ENCODE data around the gene CDH22.

Gene CDH22

DNA sequence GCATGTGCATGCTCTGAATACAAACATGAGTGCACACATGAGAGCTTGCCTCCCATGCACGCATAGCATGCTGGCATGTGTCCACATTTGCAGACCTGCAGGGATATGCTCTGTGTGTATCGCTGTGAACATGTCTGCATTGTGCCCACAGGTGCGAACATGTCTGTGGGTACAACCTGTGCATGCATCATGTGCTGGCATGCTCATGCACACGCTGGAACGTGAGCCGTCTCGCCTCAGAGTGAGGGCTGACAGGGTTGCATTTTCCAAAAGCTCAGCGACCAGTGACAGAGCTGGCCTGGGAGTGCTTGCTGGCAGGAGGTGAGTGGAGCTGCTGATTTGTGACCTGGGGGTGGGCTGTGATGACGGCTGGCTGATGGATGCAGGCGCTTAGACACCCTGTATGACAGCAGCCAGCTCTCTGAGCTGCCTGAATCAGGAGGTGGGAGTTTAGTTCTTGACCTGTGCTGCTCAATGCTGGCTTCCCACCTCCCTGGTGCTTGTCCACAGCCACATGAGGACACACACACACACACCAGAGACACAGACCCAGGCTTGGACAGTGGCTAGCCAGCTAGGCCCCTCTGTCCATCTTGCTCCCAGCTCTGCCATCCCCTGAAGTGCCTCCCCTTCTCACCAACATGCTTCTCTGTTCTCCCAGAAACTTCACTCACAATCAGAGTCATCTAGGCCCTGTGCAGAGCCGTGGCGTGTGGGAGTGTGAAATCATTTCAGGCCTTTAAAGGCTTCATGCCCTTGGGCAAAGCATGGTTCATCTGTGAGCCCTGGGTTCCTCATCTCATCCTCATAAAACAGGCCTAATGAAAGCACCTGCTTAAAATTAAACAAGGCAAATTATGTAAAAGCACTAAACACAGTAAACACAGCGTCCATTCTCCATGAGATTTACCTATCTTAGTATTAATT, 138.8 kb downstream of the CDH22 start:
- no peak for DNase-seq

DNA sequence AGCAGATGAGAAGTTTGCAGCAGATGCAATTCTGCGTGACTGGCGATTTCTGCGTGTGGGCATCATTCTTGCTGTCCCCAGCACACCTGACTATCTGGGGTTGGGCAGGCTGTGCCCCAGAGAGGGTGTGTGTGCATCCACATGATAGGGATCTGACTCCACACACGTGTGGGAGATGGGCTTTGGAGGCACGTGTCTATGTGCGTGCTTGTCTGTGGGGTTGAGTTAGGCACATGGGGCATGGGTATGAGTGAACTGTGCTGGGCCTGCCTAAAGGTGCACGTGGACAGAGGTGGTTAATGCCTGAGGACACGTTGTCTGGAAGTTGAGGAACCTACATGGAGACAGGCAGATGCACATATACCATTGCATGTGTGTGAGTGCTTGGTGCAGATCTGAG, 139.9 kb downstream of the CDH22 start:
- DNase-seq = no peak

DNA sequence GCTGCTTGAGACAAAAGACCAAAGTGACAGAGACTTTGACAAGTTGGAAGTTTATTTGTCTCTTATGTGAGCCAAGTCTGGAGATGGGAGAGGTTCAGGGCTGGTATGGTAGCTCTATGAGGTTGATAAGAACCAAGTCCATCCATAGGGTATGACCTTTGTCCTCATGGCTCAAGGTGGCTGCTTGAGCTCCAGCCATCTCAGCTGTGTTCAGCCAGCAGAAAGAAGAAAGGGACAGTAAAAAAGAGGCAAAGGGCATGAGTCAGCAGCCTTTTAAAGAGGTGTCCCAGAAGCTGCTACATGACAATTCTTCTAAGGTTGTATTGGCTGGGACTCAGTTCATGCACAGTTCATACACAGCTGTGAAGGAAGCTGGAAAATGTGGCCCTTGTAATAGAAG, 141.2 kb downstream of the CDH22 start:
- no peak for DNase-seq

DNA sequence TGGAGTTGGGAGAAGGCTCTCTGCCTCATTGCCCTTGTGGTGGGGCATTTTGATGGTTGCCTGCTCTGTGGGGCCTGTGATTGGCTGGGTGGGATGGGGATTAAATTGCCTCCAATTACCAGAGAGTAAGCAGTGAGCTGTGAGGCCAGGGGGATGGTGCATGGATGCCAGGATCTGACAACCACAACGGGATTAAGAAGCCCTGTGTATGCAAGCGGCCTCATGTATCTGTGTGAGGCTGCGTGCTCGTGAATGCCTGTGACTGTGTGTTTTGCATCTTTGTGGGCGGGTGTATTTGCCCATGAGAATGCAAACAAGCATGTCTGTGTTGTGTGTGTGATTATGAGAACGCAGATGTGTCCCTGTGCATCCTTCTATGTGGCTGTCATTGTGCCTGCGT, 144.0 kb downstream of the CDH22 start:
- DNase-seq = no peak

DNA sequence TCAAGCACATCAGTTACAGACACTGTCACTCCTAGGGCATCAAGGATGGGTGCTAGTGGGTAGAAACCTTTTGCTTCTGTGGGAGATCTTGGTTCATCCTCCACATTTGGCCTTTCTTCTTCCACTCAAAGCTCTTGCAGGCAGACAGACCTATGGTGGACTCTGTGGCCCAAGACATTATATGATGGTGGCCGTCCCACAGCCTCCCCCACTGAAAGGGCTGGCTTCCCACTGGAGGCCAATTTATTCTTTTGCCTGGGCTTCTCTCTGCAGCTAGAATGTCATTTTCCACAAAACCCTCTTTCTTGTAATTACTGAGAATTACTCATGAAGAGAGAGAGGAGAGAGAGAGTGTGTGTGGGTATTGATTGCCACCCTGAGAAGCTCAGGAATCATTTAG, 146.4 kb downstream of the CDH22 start:
- DNase-seq = no peak

DNA sequence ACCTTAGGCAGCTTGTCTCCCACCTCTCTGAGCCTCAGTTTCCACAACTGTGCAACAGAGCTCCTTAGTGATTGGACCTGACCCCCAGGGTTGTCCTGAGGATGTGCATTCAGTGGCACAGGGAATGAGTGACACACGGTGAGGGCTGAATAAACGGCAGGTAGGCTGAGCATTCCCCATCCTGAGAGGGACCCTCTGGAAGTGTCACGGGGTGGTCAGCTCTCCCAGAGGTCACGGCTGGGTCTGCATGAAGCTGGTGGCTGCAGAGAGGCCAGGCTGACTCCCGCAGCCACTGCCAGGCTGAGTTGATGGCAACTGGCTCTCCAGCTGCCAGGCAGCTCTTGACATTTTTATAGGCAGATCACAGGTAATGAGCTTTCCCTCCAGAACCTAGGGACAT, 147.6 kb downstream of the CDH22 start:
- DNase-seq = no peak

DNA sequence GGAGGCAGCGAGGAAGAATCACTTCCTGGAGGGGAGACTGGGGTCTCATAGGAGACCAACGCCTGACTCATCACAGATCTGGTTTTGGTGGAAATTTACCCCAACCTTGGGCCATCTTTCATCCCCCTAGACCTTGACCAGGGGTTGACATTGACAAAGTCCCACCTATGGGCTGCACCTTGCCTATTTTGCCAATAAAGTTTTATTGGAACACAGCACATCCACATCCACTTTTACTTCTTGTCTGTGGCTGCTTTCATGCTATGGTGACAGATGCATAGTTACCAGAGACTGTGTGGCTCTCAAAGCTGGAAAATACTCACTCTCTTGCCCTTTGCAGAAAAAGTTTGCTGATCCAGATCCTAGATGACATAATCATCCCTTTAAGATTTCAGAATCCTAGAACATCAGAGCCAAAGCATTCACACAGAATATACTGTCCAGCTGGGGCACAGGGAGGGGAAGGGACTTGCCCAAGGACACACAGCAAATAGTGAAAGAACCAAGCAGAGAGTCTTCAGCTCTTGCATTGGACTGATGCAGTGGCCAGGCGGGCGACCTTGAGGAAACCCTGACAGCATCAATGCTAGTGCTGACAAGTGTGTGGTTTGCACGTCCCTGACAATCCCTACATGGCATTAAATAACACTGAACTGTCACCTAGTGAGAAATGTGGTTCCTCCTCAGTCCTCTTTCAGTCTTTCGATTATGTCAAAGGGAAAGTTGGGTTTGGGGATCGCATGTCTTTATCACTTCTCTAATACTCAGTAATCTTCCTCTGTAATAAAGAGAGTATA, 149.0 kb downstream of the CDH22 start:
- DNase-seq = no peak

DNA sequence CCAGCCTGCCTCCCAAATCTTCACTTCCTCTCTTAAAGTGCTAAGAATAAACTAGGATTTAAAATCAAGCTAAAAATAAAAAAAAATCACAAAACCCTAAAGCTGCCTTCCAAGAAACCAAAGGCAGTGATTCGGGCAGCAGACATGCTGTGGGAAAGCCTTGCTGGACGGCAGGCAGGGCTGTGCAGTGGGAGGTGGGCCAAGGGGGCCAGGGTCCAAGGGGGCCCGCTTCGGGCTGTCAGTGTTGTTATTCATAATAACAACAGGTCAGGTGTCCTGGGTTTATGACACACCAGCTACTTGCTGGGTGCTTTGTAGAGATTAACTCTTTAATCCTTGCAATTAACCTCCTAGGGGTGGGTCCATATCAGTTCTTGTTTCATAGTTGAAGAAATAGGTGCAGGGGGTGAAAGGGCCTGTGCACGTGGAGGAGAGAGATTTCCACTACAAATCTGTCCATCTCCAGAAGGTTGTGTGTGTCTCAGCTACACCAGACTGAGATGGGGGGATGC, 149.8 kb downstream of the CDH22 start:
- no peak for DNase-seq

DNA sequence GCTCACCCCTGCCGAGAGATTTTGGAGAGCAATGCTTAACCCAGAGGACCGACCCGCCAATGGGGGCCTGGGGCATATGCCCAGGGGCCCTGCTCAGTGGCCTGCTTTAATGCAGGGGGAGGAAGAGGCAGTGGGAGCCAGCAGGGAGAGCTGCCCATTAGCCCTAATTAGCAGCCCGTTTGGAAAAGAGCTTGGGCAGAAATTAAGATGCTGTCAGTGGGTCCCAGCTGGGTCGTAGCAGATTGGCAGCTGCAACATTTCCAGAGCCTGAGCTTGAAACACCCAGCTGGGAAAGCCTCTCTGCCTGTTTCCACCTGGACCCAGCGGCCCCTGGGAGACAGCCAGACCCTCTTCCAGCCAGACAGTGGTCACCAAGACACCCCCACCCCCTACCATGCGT, 150.7 kb downstream of the CDH22 start:
- DNase-seq = no peak

DNA sequence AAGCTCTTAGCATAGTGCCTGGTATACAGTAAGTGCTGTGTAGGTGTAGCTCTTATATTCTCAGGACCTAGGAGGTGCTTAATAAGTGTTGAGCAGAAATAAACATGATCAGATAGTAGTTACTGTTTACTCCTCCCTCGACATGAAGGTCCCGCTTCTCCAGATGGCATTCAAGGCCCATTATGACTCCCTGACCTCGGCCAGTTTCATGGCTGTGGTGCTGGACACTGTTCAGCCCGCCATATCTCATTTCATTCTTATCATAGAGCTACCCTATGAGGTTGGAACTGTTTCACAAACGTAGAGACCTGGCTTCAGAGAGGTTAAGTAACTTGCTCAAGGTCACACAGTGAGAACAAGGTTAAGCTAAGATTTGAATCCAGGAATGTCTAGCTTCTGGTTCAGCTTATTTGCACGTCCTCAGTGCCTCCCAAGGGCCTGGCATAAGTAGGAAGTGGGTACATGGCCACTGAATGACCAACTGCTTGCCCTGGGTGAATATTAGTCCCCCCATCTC, 151.2 kb downstream of the CDH22 start:
- no peak for DNase-seq

DNA sequence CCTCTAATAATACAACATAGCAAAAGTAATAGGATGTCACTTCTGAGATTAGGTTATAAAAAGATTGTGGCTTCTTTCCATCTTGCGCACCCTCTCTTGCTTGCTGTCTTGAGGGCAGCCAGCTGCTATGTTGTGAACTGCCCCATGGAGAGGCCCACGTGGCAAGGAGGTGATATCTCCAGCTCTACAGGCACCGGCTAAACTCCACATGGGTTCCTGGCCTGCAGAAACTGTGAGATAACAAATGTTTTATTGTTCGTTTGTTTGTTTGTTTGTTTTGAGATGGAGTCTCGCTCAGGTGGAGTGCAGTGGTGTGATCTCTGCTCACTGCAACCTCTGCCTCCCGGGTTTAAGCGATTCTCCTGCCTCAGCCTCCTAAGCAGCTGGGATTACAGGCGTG, 152.2 kb downstream of the CDH22 start:
- no peak for DNase-seq

DNA sequence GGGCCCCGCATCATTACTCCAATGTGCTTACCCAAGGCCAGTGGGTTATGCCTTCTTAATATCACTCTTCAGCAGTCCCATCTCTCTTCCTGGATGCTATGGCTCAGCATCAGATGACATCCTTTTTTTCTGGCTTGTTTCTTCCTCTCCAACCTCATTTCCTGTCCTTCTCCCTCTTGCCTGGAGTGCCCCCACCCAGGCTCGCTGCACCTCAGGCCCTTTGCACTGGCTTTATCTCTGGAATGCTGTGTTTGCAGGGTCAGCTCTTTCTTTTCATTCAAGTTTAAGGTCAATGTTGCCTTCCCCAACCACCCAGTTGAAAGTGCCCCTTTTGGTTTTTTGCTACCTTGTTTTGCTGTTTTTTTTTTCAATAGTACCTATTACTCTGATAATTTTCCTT, 153.5 kb downstream of the CDH22 start:
- DNase-seq = no peak

DNA sequence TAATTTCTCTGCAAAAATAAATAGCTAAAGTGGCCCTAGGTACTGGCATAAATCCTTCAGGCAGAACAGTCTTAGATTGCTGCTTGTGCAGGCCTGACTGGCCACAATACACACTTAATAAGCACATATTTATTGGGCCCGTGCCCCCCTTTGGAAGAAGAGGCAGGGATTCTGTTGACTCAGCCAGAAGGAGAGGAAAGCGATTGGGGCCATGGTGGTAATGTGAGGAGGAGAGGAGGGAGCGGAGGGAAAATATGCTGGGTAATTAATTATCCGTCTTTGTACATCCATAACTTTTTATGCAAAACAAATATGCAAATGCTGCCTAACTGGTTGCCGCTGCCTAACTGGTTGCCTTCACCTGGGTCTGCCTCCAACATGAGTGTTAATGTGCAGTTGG, 154.0 kb downstream of the CDH22 start:
- DNase-seq = no peak

DNA sequence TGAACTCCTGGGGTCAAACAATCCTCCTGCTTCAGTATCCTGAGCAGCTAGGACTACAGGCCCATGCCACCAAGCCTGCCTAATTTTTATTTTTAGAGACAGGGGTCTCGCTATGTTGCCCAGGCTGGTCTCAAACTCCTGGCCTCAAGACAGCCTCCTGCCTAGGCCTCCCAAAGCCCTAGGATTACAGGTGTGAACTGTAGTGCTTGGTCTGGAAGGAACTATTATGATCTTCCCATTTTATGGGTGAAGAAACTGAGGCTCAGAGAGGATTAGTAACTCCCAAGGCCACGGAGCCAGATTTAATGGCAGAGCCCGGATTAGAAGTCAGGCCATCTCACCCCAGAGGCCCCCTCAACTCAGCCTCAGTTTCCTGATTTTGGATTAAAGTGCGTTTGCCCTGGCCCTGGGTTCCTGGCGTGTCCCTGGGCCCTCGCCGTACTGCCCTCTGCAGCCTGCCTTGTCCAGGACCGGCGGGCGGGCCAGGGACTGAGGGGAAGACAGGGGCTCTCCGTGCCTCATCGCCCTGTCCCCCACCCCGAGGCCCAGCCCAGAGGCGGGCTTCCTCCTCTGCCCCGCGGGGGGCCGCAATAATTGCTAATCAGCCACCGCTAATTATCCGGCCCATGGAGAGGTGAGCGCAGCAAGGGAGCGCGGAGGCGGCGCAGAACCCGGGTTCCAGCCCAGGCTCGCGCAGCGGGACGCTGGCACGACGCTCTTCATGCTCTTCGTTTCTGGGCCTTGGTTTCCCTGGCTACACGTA, 155.3 kb downstream of the CDH22 start:
- DNase-seq = no peak

DNA sequence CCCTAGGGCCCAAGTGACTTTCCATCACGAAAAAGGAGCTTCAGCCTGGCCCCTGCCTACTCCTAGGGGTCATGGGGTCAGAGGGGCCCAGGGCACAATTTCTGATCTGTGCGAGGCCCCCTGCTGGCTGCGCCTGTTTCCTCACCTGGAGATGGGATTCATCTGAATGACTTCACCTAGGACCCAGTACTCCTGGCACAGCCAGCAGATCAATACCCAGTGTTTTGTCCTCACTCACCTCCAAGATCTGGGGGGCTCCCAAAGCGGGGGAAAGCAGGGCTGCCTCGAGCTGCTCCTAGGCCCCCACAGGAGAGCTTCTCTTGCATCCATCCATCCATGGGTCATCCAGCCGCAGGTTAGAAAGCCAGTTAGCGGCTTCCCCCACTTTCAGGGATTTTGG, 156.4 kb downstream of the CDH22 start:
- no peak for DNase-seq

DNA sequence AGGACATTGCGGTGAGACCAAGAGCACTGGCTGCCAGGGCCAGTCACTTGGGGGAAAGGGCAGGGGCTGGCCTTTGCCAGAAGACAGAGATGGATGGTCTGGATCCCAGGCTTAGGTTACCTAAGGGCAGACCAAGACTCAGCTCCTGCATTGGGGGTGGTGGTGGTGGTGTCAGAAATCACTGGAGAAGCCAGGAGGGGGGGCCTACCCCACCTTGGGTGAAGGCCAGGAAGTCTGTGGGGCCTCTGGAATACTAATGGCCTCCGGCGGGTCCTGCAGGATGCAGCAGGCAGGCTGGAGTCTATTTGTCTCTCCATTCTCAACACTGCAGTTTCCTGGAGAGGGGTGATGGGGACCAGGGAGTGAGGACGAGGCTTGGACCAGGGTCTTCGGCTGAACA, 157.4 kb downstream of the CDH22 start:
- DNase-seq = no peak

DNA sequence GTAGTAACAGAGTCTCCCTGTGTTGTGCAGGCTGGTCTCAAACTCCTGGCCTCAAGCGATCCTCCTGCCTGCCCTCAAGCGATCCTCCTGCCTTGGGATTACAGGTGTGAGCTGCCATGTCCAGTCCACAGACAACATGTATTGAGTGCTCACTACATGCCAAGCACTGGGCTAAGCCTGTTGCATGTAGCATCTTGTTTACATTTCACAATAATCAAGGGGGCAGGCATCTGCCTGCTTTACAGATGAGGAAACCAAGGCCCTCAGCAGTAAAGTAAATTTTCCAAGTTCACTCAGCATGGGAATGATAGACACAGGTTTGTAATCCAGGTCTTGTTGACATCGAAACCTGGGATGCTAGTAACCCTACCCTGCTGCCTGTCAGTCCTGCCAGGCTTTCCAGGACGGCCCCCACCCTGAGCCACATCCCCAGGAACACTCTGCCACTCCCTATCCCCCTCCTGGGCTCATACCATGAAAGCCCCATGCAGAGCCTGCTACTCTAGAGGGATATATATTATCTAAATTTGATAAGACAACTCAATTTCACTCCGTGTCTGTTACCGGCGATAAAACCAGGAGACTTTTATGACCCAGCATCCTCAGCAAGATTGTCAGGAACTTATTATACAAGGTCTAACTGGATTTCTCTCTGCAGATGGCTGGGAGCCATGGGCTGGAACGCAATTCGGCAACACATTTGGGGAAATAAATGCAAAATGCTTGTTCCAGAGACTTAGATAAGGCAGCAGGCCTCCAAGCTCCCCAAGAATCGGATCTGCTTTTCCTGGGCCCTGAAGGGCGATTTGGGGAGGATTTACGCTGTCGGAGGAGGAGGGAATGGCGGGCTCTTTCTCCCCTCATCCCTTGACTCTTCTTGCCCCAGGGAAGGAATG, 159.7 kb downstream of the CDH22 start:
- no peak for DNase-seq

DNA sequence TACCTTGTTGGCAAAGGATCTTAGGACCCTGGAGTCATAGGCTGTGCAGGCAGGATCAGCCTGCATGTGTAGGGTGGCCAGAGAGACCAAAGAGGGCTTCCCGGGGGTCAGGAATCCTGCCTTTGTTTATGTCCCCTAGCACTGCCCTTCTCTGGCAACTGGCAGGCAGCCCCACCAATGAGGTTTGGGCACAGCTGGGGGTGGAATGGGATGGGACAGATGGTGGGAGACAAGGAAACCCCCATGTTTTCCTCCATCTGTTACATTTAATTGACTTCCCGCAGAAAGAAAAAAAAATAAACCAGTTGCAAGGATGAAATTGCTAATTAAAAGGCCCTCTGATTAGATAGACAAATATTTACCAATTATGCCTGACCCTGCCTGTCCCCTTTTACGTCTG, 162.6 kb downstream of the CDH22 start:
- no peak for DNase-seq

DNA sequence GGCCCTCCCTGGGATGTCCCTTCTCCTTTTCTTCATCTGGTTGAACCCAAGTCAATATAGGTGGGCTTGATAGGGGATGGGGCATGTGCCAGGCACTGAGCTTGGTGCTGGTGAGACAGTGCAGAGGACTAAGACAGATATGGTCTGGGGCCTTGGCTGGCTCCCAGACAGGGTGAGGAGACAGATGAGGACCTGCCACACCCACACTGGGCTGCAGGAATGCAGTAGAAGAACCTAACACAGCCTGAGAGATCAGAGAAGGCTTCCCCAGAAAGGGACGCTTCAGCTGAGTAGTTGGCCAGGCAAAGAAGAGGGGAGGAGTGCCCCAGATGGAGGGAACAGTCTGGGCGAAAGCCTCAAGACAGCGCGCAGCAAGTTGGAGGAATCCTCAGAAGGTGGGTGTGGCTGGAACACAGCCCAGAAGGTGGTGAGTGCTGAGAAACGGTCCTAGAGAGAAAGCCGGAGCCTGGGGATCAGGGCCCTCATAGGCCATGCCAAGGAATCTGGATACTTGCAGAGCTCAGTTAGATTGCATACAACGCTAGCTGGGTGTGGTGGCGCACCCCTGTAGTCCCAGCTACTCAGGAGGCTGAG, 163.8 kb downstream of the CDH22 start:
- no peak for DNase-seq

DNA sequence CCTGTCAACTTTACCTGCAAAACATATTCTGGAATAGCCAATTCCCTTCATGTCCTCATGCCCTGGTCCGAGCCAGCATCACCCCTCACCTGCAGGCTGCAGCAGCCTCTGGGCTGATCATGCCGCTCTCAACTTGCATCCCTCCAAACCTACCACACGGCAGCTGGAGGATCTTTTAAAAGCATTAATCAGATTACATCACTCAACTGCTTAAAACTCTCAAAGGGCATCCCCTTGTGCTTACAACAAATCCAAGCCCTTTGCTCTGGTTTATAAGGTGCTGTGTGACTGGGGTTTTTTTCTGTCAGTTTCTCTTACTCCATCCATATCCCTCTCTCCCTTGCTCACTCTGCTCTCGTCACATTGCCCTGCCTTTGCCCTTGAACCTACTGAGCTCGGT, 166.2 kb downstream of the CDH22 start:
- no peak for DNase-seq

DNA sequence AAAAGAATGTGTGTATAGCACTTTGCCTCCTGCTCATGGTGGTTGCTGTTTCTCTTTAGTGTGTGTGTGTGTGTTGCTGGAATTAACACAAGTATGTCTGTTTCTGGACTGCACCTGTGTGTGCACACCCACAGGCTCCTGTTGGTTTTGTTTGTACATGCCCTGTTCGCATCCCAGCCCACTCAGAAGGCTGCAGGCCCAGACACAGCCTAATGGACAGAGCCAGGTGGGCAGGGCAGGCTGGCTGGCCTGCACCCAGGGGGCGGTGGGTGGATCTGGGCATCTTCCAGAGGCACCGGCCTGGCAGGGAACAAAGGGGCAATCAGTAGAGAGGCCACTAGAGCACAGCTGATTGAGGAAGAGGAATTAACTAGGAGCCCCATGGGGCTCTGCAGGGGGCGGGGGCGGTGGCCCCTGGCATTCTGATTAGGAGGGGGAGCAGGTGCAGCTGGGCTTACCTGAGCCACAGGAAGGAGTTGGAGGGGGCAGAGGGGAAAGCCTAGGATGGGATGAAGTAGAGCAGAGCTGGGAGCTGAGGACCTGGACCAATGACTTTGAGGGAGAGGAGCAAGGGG, 168.3 kb downstream of the CDH22 start:
- no peak for DNase-seq
